CD14-positive monocyte (primary cell): Measurements from ENCODE around the gene JMJD6. TPM values are rescaled to one million over a fixed set of nuclear protein-coding genes. Genes with fewer than 3 reads are reported as not detected.

Experiments
- DNase-seq, 3 donors: peaks; one replicate each; pipeline ENCODE4 v3.0.0-alpha.2; 2011 to 2022
- H2AFZ ChIP-seq: 2 replicates; pipeline ENCODE4 v1.6.0; 2012; ENCODE audit warnings: mild to moderate bottlenecking, low read depth, low read length, inconsistent platforms; ENCODE audit not compliant: insufficient read depth, poor library complexity, severe bottlenecking
- H3K27ac ChIP-seq, 2 donors: 1 replicate in 1 of 2; 2 replicates in 1 of 2; pipeline ENCODE4 v1.5.1; 2012 to 2013; ENCODE audit warnings: low read length in 2 of 2, control low read depth in 1 of 2, inconsistent platforms in 1 of 2, low read depth in 1 of 2, mild to moderate bottlenecking in 1 of 2
- H3K27me3 ChIP-seq, 2 donors: one replicate each; pipeline versions ENCODE4 v1.6.0 to v1.6.1; 2011 to 2013; ENCODE audit warnings: low read length in 2 of 2; ENCODE audit not compliant: control insufficient read depth in 2 of 2, insufficient read depth in 2 of 2
- H3K36me3 ChIP-seq, 2 donors: replicated peaks in 1 of 2; 1 replicate in 1 of 2; 2 replicates in 1 of 2; pipeline versions ENCODE4 v1.5.1 to v1.6.1; 2012 to 2013; ENCODE audit warnings: low read length in 2 of 2, control low read depth in 1 of 2, inconsistent platforms in 1 of 2, mild to moderate bottlenecking in 1 of 2; ENCODE audit not compliant: insufficient read depth in 2 of 2, control insufficient read depth in 1 of 2
- H3K4me1 ChIP-seq, 2 donors: 1 replicate in 1 of 2; 2 replicates in 1 of 2; pipeline versions ENCODE4 v1.5.1 to v1.6.1; 2012 to 2013; ENCODE audit warnings: low read length in 2 of 2, control low read depth in 1 of 2, inconsistent platforms in 1 of 2, mild to moderate bottlenecking in 1 of 2, moderate library complexity in 1 of 2; ENCODE audit not compliant: insufficient read depth in 2 of 2, control insufficient read depth in 1 of 2
- H3K4me2 ChIP-seq: replicated peaks from 2 replicates; pipeline ENCODE3; 2012; ENCODE audit warnings: low read length, moderate library complexity, mild to moderate bottlenecking; ENCODE audit not compliant: poor library complexity, severe bottlenecking; ENCODE audit errors: extremely low read depth
- H3K4me3 ChIP-seq, 3 experiments: fragments of 200-600 bp in 1 of 3; sonication (generic) in 1 of 3; replicated peaks in 1 of 3; 1 replicate in 2 of 3; 2 replicates in 1 of 3; pipeline ENCODE4 v1.5.1; 2011 to 2013; ENCODE audit warnings: low read length in 3 of 3, mild to moderate bottlenecking in 3 of 3, control low read depth in 2 of 3, low read depth in 2 of 3, inconsistent platforms in 1 of 3, moderate library complexity in 1 of 3
- H3K79me2 ChIP-seq: 2 replicates; pipeline ENCODE4 v1.6.0; 2012; ENCODE audit warnings: mild to moderate bottlenecking, control low read depth, inconsistent platforms, low read length, moderate library complexity; ENCODE audit not compliant: insufficient read depth
- H3K9ac ChIP-seq: 2 replicates; pipeline ENCODE4 v1.6.0; 2017; ENCODE audit warnings: low read length, mild to moderate bottlenecking; ENCODE audit not compliant: insufficient read depth, poor library complexity, severe bottlenecking
- H3K9me3 ChIP-seq, 2 donors: replicated peaks in 1 of 2; 1 replicate in 1 of 2; 2 replicates in 1 of 2; pipeline versions ENCODE4 v1.5.1 to v1.6.1; 2012 to 2013; ENCODE audit warnings: low read length in 2 of 2, control low read depth in 1 of 2; ENCODE audit not compliant: control insufficient read depth in 1 of 2, insufficient read depth in 1 of 2
- H4K20me1 ChIP-seq: 2 replicates; pipeline ENCODE4 v1.6.0; 2012; ENCODE audit warnings: mild to moderate bottlenecking, low read length, control low read depth, moderate library complexity; ENCODE audit not compliant: insufficient read depth
- H3K27ac Mint-ChIP-seq, 7 donors: one replicate each; pipeline ENCODE4 v1.8.0; 2020; ENCODE audit warnings: mild to moderate bottlenecking in 7 of 7, mixed read lengths in 7 of 7, moderate library complexity in 6 of 7, inconsistent platforms in 2 of 7
- H3K27me3 Mint-ChIP-seq, 3 donors: one replicate each; pipeline ENCODE4 v1.8.0; 2021 to 2022; ENCODE audit warnings: low read depth in 3 of 3, mild to moderate bottlenecking in 3 of 3, mixed read lengths in 3 of 3, moderate library complexity in 3 of 3, inconsistent platforms in 1 of 3
- H3K36me3 Mint-ChIP-seq, 2 donors: one replicate each; pipeline ENCODE4 v1.8.0; 2020; ENCODE audit warnings: mixed read lengths in 2 of 2, inconsistent platforms in 1 of 2, mild to moderate bottlenecking in 1 of 2
- H3K4me1 Mint-ChIP-seq: one replicate; pipeline ENCODE4 v1.8.0; 2020; ENCODE audit warnings: mild to moderate bottlenecking, mixed read lengths
- H3K4me3 Mint-ChIP-seq, 2 donors: one replicate each; pipeline ENCODE4 v1.8.0; 2020; ENCODE audit warnings: mild to moderate bottlenecking in 2 of 2, mixed read lengths in 2 of 2, moderate library complexity in 1 of 2
- H3K9me3 Mint-ChIP-seq, 7 donors: one replicate each; pipeline ENCODE4 v1.8.0; 2020 to 2022; ENCODE audit warnings: mixed read lengths in 7 of 7, mild to moderate bottlenecking in 6 of 7, moderate library complexity in 6 of 7, inconsistent platforms in 2 of 7
- WGBS: methylation state at CpG from one replicate; pipeline ENCODE4 v1.1.5; 2013; ENCODE audit warnings: missing lambda C conversion rate; ENCODE audit not compliant: insufficient coverage; 5-methylcytosine and 5-hydroxymethylcytosine counted together
- intact Hi-C, 2 donors: fragments of 100-400 bp; cut with micrococcal nuclease; formaldehyde crosslinking; loops; one replicate each; pipeline versions ENCODE4 v1.15.0 to v1.15.1; 2023
- polyA plus RNA-seq, 3 donors: library from polyadenylated mRNA; depleted of rRNA in 1 of 3; unstranded in 2 of 3; stranded (reverse) in 1 of 3; fragments of 300-500 nt in 2 of 3; fragments of >200 nt in 1 of 3; fragmentation: Illumina TruSeq in 2 of 3; gene quantifications; 1 replicate in 2 of 3; 2 replicates in 1 of 3; pipeline ENCODE4 v1.2.3, GENCODE V29; 2012 to 2021
- small RNA-seq: library from RNA; depleted of rRNA; stranded (forward); fragments of <200 nt; gene quantifications from one replicate; pipeline ENCODE3, GENCODE V24; 2012; ENCODE audit warnings: low read depth; ENCODE audit not compliant: insufficient read length
- TF ChIP-seq, protein P1 (sequence below): fragments of 200-600 bp; IDR thresholded peaks from one replicate; pipeline ENCODE4 v1.8.0; 2022; ENCODE audit warnings: antibody characterized with exemption, mild to moderate bottlenecking

The JMJD6 gene
- polyA plus RNA-seq, 3 donors: 24.6 to 75.0 (median 26.2) TPM

DNA sequence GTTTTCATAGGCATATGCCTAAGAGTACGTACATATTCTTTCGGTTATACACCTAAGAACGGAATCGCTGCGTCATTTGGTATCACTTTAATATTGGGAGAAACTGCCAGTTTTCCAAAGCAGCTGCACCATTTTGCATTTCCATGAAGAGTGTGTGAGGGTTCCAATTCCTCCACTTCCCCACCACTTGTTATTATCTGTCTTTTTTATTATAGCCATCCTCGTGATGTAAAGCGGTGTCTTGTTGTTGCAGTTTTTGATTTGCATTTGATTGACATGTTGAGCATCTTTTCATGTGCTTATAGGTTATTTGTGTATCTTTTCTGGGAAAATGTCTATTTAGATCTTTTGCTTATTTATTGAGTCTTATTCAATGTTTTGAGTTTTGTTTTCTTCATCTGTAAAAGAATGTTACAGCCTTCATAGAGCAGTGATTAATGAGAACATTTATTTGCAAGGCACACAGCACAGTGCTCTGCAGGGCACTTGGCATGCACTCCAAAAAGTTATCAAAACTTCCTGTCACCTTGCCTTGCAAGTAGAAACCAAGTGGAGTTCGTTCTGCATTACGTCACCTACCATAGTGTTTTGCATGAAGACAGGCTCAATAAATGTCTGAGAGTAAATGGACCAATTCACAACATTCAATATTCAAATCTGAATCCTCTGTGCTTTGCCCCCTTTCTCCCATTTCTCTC is 56.2 kb downstream of the JMJD6 start:
- Mint-ChIP-seq H3K9me3 (peaks cover 0 to 2% (median 0%) of the 10 kb centered on the region in 7 donors), H3K27ac (peak overlapping the region in 1 of 7 donors; percentile 82), H3K36me3 (no peaks in the 10 kb centered on the region), H3K4me3 (no peak overlapping the region), H3K27me3 (peaks cover 6 to 8% (median 7%) of the 10 kb centered on the region in 3 donors), H3K4me1 (peaks cover 18% of the 10 kb centered on the region)
- intact Hi-C loops: loop anchor here (5.0 to 10.0 kb wide), 2 partner anchors 55 to 57 kb away; partner anchors contain the start of genes JMJD6 (in 2 of the 2) and METTL23 (in 2 of the 2)
- Histone ChIP-seq H3K9me3 (no peaks in the 10 kb centered on the region), H3K27ac (no peak overlapping the region), H3K4me1 (peaks cover 12 to 15% of the 10 kb centered on the region in 2 donors), H3K9ac (no peak overlapping the region), H3K27me3 (no peaks in the 10 kb centered on the region), H3K4me2 (no peak overlapping the region), H4K20me1 (no peaks in the 10 kb centered on the region), H2AFZ (peak overlapping the region; percentile 94), H3K36me3 (no peaks in the 10 kb centered on the region), H3K79me2 (no peaks in the 10 kb centered on the region), H3K4me3 (no peak overlapping the region)
- DNase-seq: no peak
- 86% methylated on average over 4 of the region's 9 CpGs for WGBS
- TF ChIP-seq, protein P1, sequence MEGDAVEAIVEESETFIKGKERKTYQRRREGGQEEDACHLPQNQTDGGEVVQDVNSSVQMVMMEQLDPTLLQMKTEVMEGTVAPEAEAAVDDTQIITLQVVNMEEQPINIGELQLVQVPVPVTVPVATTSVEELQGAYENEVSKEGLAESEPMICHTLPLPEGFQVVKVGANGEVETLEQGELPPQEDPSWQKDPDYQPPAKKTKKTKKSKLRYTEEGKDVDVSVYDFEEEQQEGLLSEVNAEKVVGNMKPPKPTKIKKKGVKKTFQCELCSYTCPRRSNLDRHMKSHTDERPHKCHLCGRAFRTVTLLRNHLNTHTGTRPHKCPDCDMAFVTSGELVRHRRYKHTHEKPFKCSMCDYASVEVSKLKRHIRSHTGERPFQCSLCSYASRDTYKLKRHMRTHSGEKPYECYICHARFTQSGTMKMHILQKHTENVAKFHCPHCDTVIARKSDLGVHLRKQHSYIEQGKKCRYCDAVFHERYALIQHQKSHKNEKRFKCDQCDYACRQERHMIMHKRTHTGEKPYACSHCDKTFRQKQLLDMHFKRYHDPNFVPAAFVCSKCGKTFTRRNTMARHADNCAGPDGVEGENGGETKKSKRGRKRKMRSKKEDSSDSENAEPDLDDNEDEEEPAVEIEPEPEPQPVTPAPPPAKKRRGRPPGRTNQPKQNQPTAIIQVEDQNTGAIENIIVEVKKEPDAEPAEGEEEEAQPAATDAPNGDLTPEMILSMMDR: no peak

Small RNA genes lying within 50 kb of the gene (small RNA-seq; reads per million reads assigned to genes)
- not detected for gene AC005837.3
- gene RF02271: not detected
- gene RNU6-97P: not detected
- not detected for gene RNY4P36

Other genes with a start within 250 kb of the JMJD6 start
- gene RHBDF2, start 225.2 kb downstream of the JMJD6 start, polyA plus RNA-seq: 100 to 1,000 TPM in 1 of 3 donors, 10 to 100 TPM in 2; 36.9 to 124 (median 68.6) TPM
- not detected for gene CYGB, start 188.9 kb downstream of the JMJD6 start, polyA plus RNA-seq
- gene PRCD, start 186.6 kb downstream of the JMJD6 start, polyA plus RNA-seq: not detected
- gene ST6GALNAC2, start 140.7 kb downstream of the JMJD6 start, polyA plus RNA-seq: 10 to 100 TPM in 2 of 3 donors, 1 to 10 TPM in 1; 8.3 to 11.8 (median 11.8) TPM
- not detected for gene ST6GALNAC1, start 82.8 kb downstream of the JMJD6 start, polyA plus RNA-seq
- under 1 TPM; 0.13 to 0.81 (median 0.30) TPM for gene MXRA7, start 15.6 kb downstream of the JMJD6 start, polyA plus RNA-seq
- gene METTL23, start 233 bp upstream of the JMJD6 start, polyA plus RNA-seq: 10 to 100 TPM; 37.9 to 71.3 (median 56.5) TPM
- 100 to 1,000 TPM; 124 to 386 (median 125) TPM for gene SRSF2, start 10.7 kb upstream of the JMJD6 start, polyA plus RNA-seq
- 10 to 100 TPM; 19.8 to 24.8 (median 23.8) TPM for gene MFSD11, start 11.5 kb upstream of the JMJD6 start, polyA plus RNA-seq
- gene MGAT5B, start 141.8 kb upstream of the JMJD6 start, polyA plus RNA-seq: not detected